Femur (tissue), 1 donor: Measurements from ENCODE around the gene PNMA8B.
A peak's percentile ranks its signal among the peaks of the same experiment; 100 is the strongest.
"Not testable (repeated sequence)": the region's sequence is repeated elsewhere in the genome, so short reads cannot be mapped to it uniquely, and the experiment has no call there.

ENCODE experiments used
- DNase-seq: peaks from one replicate; pipeline ENCODE4 v3.0.0-alpha.2; 2017

Gene PNMA8B

GRCh38 chr19:46495786-46496099, at the start of gene PNMA8B:
Gene PNMA8B, minus strand, starts transcription at chr19:46495867. Its CDS starts 402 bp downstream, at chr19:46495465.
- DNase-seq = peak; percentile 91

- DNase-seq = no peak
Measured at GRCh38 chr19:46544651-46545050, 49.0 kb upstream of the PNMA8B start.

GRCh38 chr19:46542428-46543230, 47.0 kb upstream of the PNMA8B start:
- peak; percentile 88 for DNase-seq

GRCh38 chr19:46537136-46538097, 41.8 kb upstream of the PNMA8B start:
- no peak for DNase-seq

- DNase-seq = no peak
Measured at GRCh38 chr19:46536391-46536790, 40.7 kb upstream of the PNMA8B start.

GRCh38 chr19:46533621-46534081, 38.0 kb upstream of the PNMA8B start:
- DNase-seq = no peak

GRCh38 chr19:46533078-46533620, 37.5 kb upstream of the PNMA8B start:
- no peak for DNase-seq

GRCh38 chr19:46530636-46531035, 35.0 kb upstream of the PNMA8B start:
- DNase-seq = no peak

GRCh38 chr19:46529622-46530451, 34.2 kb upstream of the PNMA8B start:
- DNase-seq = peak; percentile 86

GRCh38 chr19:46528601-46529590, 33.2 kb upstream of the PNMA8B start:
- DNase-seq = no peak

GRCh38 chr19:46526801-46527200, 31.1 kb upstream of the PNMA8B start:
- DNase-seq = not testable (repeated sequence)

GRCh38 chr19:46524308-46524707, 28.6 kb upstream of the PNMA8B start:
- DNase-seq = no peak

GRCh38 chr19:46522988-46523387, 27.3 kb upstream of the PNMA8B start:
- DNase-seq = not testable (repeated sequence)

GRCh38 chr19:46521241-46521868, 25.7 kb upstream of the PNMA8B start:
- no peak for DNase-seq

GRCh38 chr19:46520616-46521015, 24.9 kb upstream of the PNMA8B start:
- DNase-seq = no peak

- no peak for DNase-seq
Measured at GRCh38 chr19:46517471-46517870, 21.8 kb upstream of the PNMA8B start.

- no peak for DNase-seq
Measured at GRCh38 chr19:46515879-46516350, 20.2 kb upstream of the PNMA8B start.

- no peak for DNase-seq
Measured at GRCh38 chr19:46515290-46515609, 19.6 kb upstream of the PNMA8B start.

- no peak for DNase-seq
Measured at GRCh38 chr19:46514589-46515289, 19.1 kb upstream of the PNMA8B start.
